Peyer's patch (tissue), 4 donors: Measurements from ENCODE around the gene TP73.

ENCODE experiments used
- POLR2A ChIP-seq, 2 donors: fragments of 450-650 bp; IDR thresholded peaks; one replicate each; pipeline ENCODE4 v1.5.1; 2017; ENCODE audit warnings: antibody characterized with exemption in 2 of 2, mild to moderate bottlenecking in 2 of 2, moderate library complexity in 2 of 2
- TF ChIP-seq, protein P1 (sequence below), 6 experiments: fragments of 450-650 bp in 4 of 6; fragments of 200-600 bp in 2 of 6; sonication (generic) in 1 of 6; IDR thresholded peaks; one replicate each; pipeline ENCODE4 v1.5.1; 2017 to 2019; ENCODE audit warnings: antibody characterized with exemption in 6 of 6, mild to moderate bottlenecking in 3 of 6, moderate library complexity in 1 of 6

DNA sequence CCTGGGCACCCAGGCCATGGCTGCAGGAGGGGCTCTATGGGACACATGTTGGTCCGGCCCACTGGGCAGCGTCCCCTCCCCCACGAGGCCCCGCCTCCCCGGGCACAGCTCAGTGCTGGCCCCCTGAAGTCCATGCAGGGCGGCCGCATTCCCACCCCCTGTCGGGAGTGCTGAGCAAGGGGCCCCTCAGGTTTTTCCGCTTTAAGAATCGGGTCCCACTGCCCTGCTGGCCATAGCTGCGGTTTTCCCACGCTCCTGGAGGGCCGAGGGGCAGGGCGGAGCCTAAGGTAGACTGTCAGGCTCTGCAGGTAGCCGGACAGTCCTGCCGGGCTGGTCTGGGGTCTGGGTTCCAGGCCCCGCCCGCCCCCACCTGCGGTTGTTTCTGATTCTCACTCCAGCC is 56.5 kb downstream of the TP73 start:
- TF ChIP-seq, protein P1, sequence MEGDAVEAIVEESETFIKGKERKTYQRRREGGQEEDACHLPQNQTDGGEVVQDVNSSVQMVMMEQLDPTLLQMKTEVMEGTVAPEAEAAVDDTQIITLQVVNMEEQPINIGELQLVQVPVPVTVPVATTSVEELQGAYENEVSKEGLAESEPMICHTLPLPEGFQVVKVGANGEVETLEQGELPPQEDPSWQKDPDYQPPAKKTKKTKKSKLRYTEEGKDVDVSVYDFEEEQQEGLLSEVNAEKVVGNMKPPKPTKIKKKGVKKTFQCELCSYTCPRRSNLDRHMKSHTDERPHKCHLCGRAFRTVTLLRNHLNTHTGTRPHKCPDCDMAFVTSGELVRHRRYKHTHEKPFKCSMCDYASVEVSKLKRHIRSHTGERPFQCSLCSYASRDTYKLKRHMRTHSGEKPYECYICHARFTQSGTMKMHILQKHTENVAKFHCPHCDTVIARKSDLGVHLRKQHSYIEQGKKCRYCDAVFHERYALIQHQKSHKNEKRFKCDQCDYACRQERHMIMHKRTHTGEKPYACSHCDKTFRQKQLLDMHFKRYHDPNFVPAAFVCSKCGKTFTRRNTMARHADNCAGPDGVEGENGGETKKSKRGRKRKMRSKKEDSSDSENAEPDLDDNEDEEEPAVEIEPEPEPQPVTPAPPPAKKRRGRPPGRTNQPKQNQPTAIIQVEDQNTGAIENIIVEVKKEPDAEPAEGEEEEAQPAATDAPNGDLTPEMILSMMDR (IDR thresholded peaks at IDR 0.05), result no peak
- TF ChIP-seq POLR2A (IDR thresholded peaks at IDR 0.05), result no peak
